Erythroblast (primary cell): ENCODE data around the gene PRICKLE3.
"Not testable (repeated sequence)": the region's sequence is repeated elsewhere in the genome, so short reads cannot be mapped to it uniquely, and the experiment has no call there.

Source experiments
- DNase-seq, 2 experiments: peaks; one replicate each; lab custom pipeline; 2025; lab: John Stamatoyannopoulos, UW
- GATA1 ChIP-seq: IDR thresholded peaks from 2 replicates; pipeline ENCODE4 v1.6.1; 2011; ENCODE audit warnings: low read depth, mild to moderate bottlenecking, control low read depth, low read length, moderate library complexity
- POLR2A ChIP-seq: IDR thresholded peaks from 2 replicates; pipeline ENCODE4 v1.6.1; 2011; ENCODE audit warnings: mild to moderate bottlenecking, low read length

PRICKLE3 gene

GRCh38 chrX:49165901-49166881 lies 20.0 kb downstream of the PRICKLE3 start:
- TF ChIP-seq GATA1 (no peak), POLR2A (peak; percentile 59)
- peak; percentile 91 to 95 for DNase-seq

DNA sequence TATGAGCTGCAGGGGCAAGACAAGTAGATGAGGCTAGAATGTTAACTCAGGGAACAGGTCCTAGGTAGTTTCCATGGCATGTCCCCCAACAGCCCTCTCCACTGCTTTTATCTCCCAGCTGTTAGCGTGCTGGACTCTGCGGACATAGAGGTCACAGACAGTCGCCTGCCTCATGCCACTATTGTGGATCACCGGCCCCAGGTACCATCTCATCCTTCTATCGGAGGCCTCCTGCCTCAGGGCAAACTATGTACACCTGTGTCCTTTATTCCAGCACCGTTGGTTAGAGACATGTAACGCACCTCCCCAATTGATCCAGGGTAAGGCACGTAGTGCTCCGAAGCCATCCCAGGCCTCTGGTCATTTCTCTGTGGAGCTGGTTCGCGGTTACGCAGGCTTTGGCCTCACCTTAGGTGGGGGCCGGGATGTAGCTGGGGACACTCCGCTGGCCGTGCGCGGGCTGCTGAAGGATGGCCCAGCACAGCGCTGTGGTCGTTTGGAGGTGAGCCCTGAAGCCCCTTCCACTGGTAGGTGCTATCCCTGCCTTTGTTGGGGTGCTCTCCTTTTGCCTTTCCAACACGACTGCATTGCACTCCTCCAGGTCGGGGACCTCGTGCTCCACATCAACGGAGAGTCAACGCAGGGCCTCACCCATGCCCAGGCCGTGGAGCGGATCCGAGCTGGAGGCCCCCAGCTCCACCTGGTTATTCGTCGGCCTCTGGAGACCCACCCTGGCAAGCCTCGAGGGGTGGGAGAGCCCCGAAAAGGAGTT lies 21.4 kb downstream of the PRICKLE3 start:
- TF ChIP-seq GATA1 (no peak), POLR2A (no peak)
- DNase-seq = no peak

DNA sequence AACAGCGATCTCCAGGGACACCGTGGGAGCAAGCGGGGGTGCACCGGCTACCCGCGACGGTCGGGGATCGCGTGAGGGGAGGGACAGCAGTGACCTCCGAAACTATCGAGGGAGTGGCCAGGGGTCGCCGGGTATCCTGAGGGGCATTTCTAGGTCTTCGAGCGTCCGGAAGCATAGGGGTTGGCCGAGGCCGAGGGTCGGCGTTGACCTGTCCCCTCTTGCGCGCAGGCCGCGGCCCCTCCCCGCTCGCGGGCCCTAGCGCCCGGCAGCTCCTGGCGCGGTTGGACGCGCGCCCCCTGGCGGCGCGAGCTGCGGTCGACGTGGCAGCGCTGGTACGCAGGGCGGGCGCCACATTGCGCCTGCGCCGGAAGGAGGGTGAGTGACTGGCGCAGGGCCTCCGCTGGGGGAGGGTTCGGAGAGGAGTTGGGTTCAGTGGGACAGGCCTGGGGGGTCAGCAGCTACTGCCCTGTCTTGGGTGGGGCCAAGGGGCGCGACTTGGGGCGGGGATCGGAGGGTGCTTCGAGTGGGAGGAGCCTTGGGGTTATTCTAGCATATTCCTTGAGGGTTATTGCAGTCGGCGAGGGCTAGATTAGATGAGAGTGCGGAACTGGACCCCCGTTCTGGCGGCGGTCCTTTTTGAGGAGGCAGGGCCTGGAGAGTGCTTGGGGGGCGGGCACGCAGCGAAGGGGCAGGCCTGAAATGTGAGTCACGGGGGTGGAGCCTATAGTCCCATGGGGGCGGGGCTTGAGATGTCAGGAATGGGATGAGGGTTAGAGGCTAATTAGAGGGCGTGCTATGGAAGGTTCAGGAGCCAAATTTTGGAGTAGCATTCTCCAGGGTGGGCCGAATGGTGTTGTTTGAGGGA lies 22.4 kb downstream of the PRICKLE3 start:
- DNase-seq = peak; percentile 95 to 96
- no peak for TF ChIP-seq GATA1
- TF ChIP-seq POLR2A = peak; percentile 43

DNA sequence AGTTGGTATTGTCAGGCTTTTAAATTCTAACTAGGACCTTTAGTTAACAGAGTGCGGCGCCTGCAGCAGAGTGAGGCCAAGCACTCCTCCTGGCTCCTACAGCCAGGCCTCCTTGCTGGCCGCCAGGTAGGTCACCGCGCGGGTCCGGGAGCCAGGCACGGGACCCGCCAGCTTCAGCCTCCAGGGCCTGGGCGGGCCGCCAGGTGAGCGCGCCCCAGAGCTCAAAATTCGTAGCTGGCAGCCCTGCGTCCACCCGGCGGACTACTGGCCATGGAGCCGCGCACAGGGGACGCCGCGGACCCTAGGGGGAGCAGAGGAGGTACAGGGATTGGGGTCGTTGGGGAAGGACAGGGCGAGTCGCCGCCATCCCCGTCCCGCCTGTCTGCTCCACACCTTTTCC lies 23.6 kb downstream of the PRICKLE3 start, which contains the start of gene MAGIX:
Gene MAGIX, plus strand, starts transcription at position 139 of the 400 bp plus-strand sequence. Its CDS starts 132 bp downstream, at position 271.
- TF ChIP-seq GATA1 = no peak
- TF ChIP-seq POLR2A = no peak
- no peak for DNase-seq

GRCh38 chrX:49161632-49162031 lies 24.5 kb downstream of the PRICKLE3 start:
- TF ChIP-seq GATA1 (no peak), POLR2A (no peak)
- peak; percentile 51 to 54 for DNase-seq

- DNase-seq = no peak
- TF ChIP-seq POLR2A (no peak), GATA1 (no peak)
Observed at GRCh38 chrX:49160908-49161307, 25.3 kb downstream of the PRICKLE3 start.

GRCh38 chrX:49157194-49157593 lies 29.0 kb downstream of the PRICKLE3 start:
- TF ChIP-seq GATA1 (no peak), POLR2A (no peak)
- DNase-seq = no peak

DNA sequence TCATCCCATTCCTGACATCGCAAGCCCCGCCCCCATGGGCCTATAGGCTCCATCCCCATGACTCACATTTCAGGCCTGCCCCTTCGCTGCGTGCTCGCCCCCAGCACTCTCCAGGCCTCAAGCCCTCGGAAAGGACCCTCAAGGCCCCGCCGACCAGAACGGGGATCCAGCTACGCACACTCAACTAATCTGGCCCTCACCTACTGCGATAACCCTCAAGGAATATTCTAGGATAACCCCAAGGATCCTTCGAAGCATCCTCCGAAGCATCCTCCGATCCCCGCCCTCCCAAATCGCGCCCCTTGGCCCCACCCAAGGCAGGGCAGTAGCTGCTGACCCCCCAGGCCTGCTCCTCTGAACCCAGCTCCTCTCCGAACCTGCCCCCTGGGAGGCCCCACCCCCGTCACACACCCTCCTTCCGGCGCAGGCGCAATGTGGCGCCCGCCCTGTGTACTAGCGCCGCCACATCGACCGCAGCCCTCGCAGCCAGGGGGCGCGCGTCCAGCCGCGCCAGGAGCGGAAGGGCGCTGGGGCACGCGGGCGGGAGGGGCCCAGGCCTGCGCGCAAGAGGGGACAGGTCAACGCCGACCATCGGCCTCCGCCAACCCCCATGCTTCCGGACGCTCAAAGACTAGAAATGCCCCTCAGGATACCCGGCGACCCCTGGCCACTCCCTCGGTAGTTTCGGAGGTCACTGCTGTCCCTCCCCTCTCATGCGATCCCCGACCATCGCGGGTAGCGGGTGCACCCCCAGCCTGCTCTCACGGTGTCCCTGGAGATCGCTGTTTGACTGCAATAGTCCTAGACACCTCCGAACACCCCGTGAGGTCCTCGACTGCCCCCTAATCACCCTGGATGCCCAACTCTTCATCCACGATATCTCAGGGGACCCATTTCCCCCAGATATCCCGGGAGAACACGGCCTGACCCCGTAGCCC lies 30.0 kb downstream of the PRICKLE3 start:
- TF ChIP-seq GATA1 (no peak), POLR2A (no peak)
- DNase-seq = peak; percentile 92 to 94

- DNase-seq = peak; percentile 74 to 87
- TF ChIP-seq POLR2A (peak; percentile 59), GATA1 (no peak)
Observed at GRCh38 chrX:49155243-49155899, 30.8 kb downstream of the PRICKLE3 start.

GRCh38 chrX:49153467-49153866 lies 32.7 kb downstream of the PRICKLE3 start:
- TF ChIP-seq GATA1 (no peak), POLR2A (no peak)
- no peak for DNase-seq

DNA sequence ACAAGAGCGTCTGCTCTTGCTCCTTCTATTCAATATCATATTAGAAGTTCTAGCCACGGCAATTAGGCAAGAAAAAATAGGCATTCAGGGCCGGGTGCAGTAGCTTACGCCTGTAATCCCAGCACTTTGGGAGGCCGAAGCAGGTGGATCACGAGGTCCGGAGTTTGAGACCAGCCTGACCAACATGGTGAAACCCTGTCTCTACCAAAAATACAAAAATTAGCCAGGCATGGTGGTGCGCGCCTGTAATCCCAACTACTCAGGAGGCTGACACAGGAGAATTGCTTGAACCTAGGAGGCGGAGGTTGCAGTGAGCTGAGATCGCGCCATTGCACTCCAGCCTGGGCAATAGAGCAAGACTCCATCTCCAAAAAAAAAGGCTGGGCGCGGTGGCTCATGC lies 36.9 kb downstream of the PRICKLE3 start:
- DNase-seq = not testable (repeated sequence)

DNA sequence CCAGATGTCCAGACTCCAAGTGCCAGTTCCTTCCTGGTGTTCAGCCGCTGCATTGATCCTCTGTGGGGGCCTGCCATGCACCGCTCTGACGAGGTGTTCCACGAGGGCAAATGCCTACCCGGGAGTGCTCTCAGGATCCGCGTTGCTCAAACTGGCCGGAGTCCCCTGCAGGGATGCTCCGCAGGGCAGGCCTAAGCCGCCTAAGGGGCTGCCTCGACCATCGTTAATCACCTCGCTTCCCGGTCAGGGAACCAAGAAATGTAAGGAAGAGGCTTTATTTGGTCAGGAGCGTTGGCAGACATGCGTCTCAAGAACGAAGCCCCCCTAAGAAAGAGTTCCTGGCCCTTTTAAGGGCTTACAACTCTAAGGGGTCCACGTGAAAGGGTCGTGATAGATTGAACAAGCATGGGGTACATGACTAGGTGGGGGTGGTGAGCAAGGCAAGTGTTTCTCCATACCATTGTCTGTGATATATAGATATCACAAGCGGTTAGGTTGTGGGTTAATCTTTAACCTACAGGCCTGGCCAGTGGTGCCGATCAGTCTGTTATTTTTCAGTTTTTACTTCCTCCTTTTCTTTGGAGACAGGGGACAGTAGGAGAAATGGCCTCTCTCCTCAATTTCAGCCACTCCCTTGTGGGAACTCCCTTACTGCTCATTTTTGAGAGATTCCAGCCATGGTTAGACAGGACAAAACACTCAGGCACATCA lies 37.6 kb downstream of the PRICKLE3 start:
- TF ChIP-seq POLR2A = peak; percentile 63
- DNase-seq = peak; percentile 51 to 85
